GM23338 (cell line): ENCODE data around the gene TFDP1. TPM values are rescaled to one million over a fixed set of nuclear protein-coding genes. Genes with fewer than 3 reads are reported as not detected.

Experiments used
- ATAC-seq: fragments of 200-7000 bp; cut with Tn5 transposase; 3 replicates; pipeline ENCODE4 v1.9.1; 2020
- DNase-seq: peaks from one replicate; pipeline ENCODE4 v3.0.0-alpha.2; 2015; ENCODE audit warnings: low spot score
- H2AFZ ChIP-seq: fragments of 200-600 bp; sonication (generic); 2 replicates; pipeline ENCODE4 v1.8.0; 2016; ENCODE audit warnings: antibody characterized with exemption, mild to moderate bottlenecking, moderate library complexity
- H3F3A ChIP-seq: fragments of 200-600 bp; sonication (generic); replicated peaks from 2 replicates; pipeline ENCODE4 v1.8.0; 2017; ENCODE audit warnings: antibody characterized with exemption, mixed run types, low read depth
- H3K27ac ChIP-seq: fragments of 200-600 bp; sonication (generic); 2 replicates; pipeline ENCODE4 v1.6.1; 2016; ENCODE audit warnings: low read depth
- H3K27me3 ChIP-seq: fragments of 200-600 bp; sonication (generic); 2 replicates; pipeline ENCODE4 v1.8.0; 2016; ENCODE audit warnings: mild to moderate bottlenecking, mixed run types, moderate library complexity; ENCODE audit not compliant: insufficient read depth
- H3K36me3 ChIP-seq: fragments of 200-600 bp; sonication (generic); 2 replicates; pipeline ENCODE4 v1.8.0; 2016; ENCODE audit warnings: mild to moderate bottlenecking; ENCODE audit not compliant: insufficient read depth
- H3K4me1 ChIP-seq: fragments of 200-600 bp; sonication (generic); 2 replicates; pipeline ENCODE4 v1.8.0; 2016; ENCODE audit warnings: mild to moderate bottlenecking, moderate library complexity; ENCODE audit not compliant: insufficient read depth
- H3K4me2 ChIP-seq: fragments of 200-600 bp; sonication (generic); 2 replicates; pipeline ENCODE4 v1.7.1; 2017; ENCODE audit warnings: mixed run types
- H3K4me3 ChIP-seq: fragments of 200-600 bp; sonication (generic); 2 replicates; pipeline ENCODE4 v1.6.1; 2016; ENCODE audit warnings: mixed run types
- H3K79me2 ChIP-seq: fragments of 200-600 bp; sonication (generic); replicated peaks from 2 replicates; pipeline ENCODE4 v1.8.0; 2017; ENCODE audit warnings: mild to moderate bottlenecking; ENCODE audit not compliant: insufficient read depth
- H3K9me2 ChIP-seq: fragments of 200-600 bp; sonication (generic); 2 replicates; pipeline ENCODE4 v1.8.0; 2017; ENCODE audit not compliant: insufficient read depth
- H4K20me1 ChIP-seq: fragments of 200-600 bp; sonication (generic); replicated peaks from 2 replicates; pipeline ENCODE4 v1.8.0; 2017; ENCODE audit warnings: mild to moderate bottlenecking; ENCODE audit not compliant: insufficient read depth
- H3K27ac Mint-ChIP-seq: 2 replicates; pipeline ENCODE4 v1.8.0; 2020; ENCODE audit warnings: inconsistent platforms, mild to moderate bottlenecking, moderate library complexity, mixed read lengths
- H3K27me3 Mint-ChIP-seq: 3 replicates; pipeline ENCODE4 v1.8.0; 2022; ENCODE audit warnings: low read depth, mild to moderate bottlenecking, moderate library complexity, mixed read lengths, inconsistent platforms; ENCODE audit not compliant: insufficient read depth, poor library complexity
- H3K36me3 Mint-ChIP-seq: 3 replicates; pipeline ENCODE4 v1.8.0; 2021; ENCODE audit warnings: low read depth, mild to moderate bottlenecking, inconsistent platforms, moderate library complexity, mixed read lengths
- H3K4me1 Mint-ChIP-seq: 3 replicates; pipeline ENCODE4 v1.8.0; 2020; ENCODE audit warnings: mild to moderate bottlenecking, inconsistent platforms, mixed read lengths
- H3K4me3 Mint-ChIP-seq: 3 replicates; pipeline ENCODE4 v1.8.0; 2021; ENCODE audit warnings: moderate library complexity, mild to moderate bottlenecking, inconsistent platforms, mixed read lengths
- H3K9me3 Mint-ChIP-seq: 3 replicates; pipeline ENCODE4 v1.8.0; 2020; ENCODE audit warnings: moderate library complexity, mild to moderate bottlenecking, inconsistent platforms, mixed read lengths
- CREB1 ChIP-seq: fragments of 250-450 bp; sonication (Bioruptor Pico); IDR thresholded peaks from 2 replicates; pipeline ENCODE4 v1.5.0; 2020; ENCODE audit warnings: low read depth, mild to moderate bottlenecking, moderate library complexity
- CTCF ChIP-seq, 2 experiments: fragments of 200-600 bp in 1 of 2; sonication (generic) in 1 of 2; conservative IDR thresholded peaks; 2 replicates each; pipeline versions ENCODE4 v1.5.1 to v1.6.1; 2016 to 2017; ENCODE audit warnings: antibody characterized with exemption in 2 of 2, low read depth in 2 of 2, mild to moderate bottlenecking in 2 of 2, moderate library complexity in 1 of 2
- ETS1 ChIP-seq: IDR thresholded peaks from 2 replicates; pipeline ENCODE4 v1.6.1; 2016; ENCODE audit warnings: antibody characterized with exemption
- EZH2 ChIP-seq: fragments of 200-600 bp; sonication (generic); IDR thresholded peaks from one replicate; pipeline ENCODE4 v1.8.0; 2017; ENCODE audit warnings: antibody characterized with exemption, mild to moderate bottlenecking, low read depth; ENCODE audit not compliant: unreplicated experiment
- EZH2phosphoT487 ChIP-seq: fragments of 200-600 bp; sonication (generic); IDR thresholded peaks from one replicate; pipeline ENCODE4 v1.8.1; 2018; ENCODE audit warnings: antibody characterized with exemption; ENCODE audit not compliant: unreplicated experiment
- JUNB ChIP-seq: IDR thresholded peaks from one replicate; pipeline ENCODE4 v1.6.1; 2016; ENCODE audit warnings: antibody characterized with exemption; ENCODE audit not compliant: unreplicated experiment
- NANOG ChIP-seq: IDR thresholded peaks from 2 replicates; pipeline ENCODE4 v1.6.1; 2016; ENCODE audit warnings: antibody characterized with exemption, borderline replicate concordance
- POLR2AphosphoS5 ChIP-seq: IDR thresholded peaks from 2 replicates; pipeline ENCODE4 v1.6.1; 2016; ENCODE audit warnings: antibody characterized with exemption, low read depth
- STAT1 ChIP-seq: IDR thresholded peaks from one replicate; pipeline ENCODE4 v1.6.1; 2016; ENCODE audit warnings: antibody characterized with exemption; ENCODE audit not compliant: unreplicated experiment
- ZNF114 ChIP-seq: fragments of 250-450 bp; sonication (Bioruptor Pico); IDR thresholded peaks from 2 replicates; pipeline ENCODE4 v1.5.0; 2020; ENCODE audit warnings: mild to moderate bottlenecking, moderate library complexity
- ZNF331 ChIP-seq: fragments of 250-450 bp; sonication (Bioruptor Pico); IDR thresholded peaks from 2 replicates; pipeline ENCODE4 v1.5.0; 2020; ENCODE audit warnings: low read depth, mild to moderate bottlenecking, moderate library complexity
- polyA plus RNA-seq: library from polyadenylated mRNA; unstranded; fragments of >200 nt; fragmentation: Nextera tagmentation; extraction: Ambion mirVana; gene quantifications from 2 replicates; pipeline ENCODE4 v1.2.1, GENCODE V29; 2016
- total RNA-seq: library from RNA; depleted of rRNA; stranded (reverse); fragments of >200 nt; shearing (Covaris generic); gene quantifications from 2 replicates; pipeline ENCODE4 v1.2.3, GENCODE V29; 2014
- TF ChIP-seq, protein P1 (sequence below): IDR thresholded peaks from one replicate; pipeline ENCODE4 v1.6.1; 2018; ENCODE audit warnings: antibody characterized with exemption; ENCODE audit not compliant: unreplicated experiment
- TF ChIP-seq, protein P2 (sequence below): fragments of 250-450 bp; sonication (Bioruptor Pico); IDR thresholded peaks from 2 replicates; pipeline ENCODE4 v1.5.0; 2020; ENCODE audit warnings: mild to moderate bottlenecking, moderate library complexity

Gene TFDP1
- total and polyA plus RNA-seq, 2 experiments from 2014 or later = 42.9 to 80.0 TPM

GRCh38 chr13:113591750-113592149 is 7.2 kb downstream of the TFDP1 start:
- 0 out of 2 replicates have a peak overlapping the region, but pooled peaks have one; percentile 7 for H3K27ac ChIP-seq
- H3K79me2 ChIP-seq = peaks cover 83% of the 10 kb centered on the region
- H3K9me2 ChIP-seq = no peaks in the 10 kb centered on the region
- peaks cover 3% of the 10 kb centered on the region for H3K27me3 Mint-ChIP-seq
- no peak overlapping the region for H3K4me3 ChIP-seq
- no peak for DNase-seq
- no peak overlapping the region for H3K4me3 Mint-ChIP-seq
- no peaks in the 10 kb centered on the region for H3K36me3 ChIP-seq
- H3K27me3 ChIP-seq = no peaks in the 10 kb centered on the region
- no peaks in the 10 kb centered on the region; the same call in 2 of the 3 replicates for H3K9me3 Mint-ChIP-seq
- ATAC-seq = no peak
- no peak overlapping the region for H3K27ac Mint-ChIP-seq
- peaks cover 62% of the 10 kb centered on the region for H3K36me3 Mint-ChIP-seq
- no peak overlapping the region for H3K4me2 ChIP-seq
- H3K4me1 ChIP-seq = no peaks in the 10 kb centered on the region
- no peak overlapping the region for H2AFZ ChIP-seq
- TF ChIP-seq CREB1 = no peak
- TF ChIP-seq ETS1 = no peak
- no peak for TF ChIP-seq EZH2phosphoT487
- TF ChIP-seq ZNF331 = no peak
- TF ChIP-seq CTCF (conservative IDR thresholded peaks at IDR 0.05; ENCODE audit: low read depth in 2 of 2) = no peak
- no peak for TF ChIP-seq EZH2
- TF ChIP-seq ZNF114 = no peak
- no peak for TF ChIP-seq POLR2AphosphoS5
- TF ChIP-seq, protein P1, sequence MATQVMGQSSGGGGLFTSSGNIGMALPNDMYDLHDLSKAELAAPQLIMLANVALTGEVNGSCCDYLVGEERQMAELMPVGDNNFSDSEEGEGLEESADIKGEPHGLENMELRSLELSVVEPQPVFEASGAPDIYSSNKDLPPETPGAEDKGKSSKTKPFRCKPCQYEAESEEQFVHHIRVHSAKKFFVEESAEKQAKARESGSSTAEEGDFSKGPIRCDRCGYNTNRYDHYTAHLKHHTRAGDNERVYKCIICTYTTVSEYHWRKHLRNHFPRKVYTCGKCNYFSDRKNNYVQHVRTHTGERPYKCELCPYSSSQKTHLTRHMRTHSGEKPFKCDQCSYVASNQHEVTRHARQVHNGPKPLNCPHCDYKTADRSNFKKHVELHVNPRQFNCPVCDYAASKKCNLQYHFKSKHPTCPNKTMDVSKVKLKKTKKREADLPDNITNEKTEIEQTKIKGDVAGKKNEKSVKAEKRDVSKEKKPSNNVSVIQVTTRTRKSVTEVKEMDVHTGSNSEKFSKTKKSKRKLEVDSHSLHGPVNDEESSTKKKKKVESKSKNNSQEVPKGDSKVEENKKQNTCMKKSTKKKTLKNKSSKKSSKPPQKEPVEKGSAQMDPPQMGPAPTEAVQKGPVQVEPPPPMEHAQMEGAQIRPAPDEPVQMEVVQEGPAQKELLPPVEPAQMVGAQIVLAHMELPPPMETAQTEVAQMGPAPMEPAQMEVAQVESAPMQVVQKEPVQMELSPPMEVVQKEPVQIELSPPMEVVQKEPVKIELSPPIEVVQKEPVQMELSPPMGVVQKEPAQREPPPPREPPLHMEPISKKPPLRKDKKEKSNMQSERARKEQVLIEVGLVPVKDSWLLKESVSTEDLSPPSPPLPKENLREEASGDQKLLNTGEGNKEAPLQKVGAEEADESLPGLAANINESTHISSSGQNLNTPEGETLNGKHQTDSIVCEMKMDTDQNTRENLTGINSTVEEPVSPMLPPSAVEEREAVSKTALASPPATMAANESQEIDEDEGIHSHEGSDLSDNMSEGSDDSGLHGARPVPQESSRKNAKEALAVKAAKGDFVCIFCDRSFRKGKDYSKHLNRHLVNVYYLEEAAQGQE = no peak
- no peak for TF ChIP-seq STAT1
- TF ChIP-seq, protein P2, sequence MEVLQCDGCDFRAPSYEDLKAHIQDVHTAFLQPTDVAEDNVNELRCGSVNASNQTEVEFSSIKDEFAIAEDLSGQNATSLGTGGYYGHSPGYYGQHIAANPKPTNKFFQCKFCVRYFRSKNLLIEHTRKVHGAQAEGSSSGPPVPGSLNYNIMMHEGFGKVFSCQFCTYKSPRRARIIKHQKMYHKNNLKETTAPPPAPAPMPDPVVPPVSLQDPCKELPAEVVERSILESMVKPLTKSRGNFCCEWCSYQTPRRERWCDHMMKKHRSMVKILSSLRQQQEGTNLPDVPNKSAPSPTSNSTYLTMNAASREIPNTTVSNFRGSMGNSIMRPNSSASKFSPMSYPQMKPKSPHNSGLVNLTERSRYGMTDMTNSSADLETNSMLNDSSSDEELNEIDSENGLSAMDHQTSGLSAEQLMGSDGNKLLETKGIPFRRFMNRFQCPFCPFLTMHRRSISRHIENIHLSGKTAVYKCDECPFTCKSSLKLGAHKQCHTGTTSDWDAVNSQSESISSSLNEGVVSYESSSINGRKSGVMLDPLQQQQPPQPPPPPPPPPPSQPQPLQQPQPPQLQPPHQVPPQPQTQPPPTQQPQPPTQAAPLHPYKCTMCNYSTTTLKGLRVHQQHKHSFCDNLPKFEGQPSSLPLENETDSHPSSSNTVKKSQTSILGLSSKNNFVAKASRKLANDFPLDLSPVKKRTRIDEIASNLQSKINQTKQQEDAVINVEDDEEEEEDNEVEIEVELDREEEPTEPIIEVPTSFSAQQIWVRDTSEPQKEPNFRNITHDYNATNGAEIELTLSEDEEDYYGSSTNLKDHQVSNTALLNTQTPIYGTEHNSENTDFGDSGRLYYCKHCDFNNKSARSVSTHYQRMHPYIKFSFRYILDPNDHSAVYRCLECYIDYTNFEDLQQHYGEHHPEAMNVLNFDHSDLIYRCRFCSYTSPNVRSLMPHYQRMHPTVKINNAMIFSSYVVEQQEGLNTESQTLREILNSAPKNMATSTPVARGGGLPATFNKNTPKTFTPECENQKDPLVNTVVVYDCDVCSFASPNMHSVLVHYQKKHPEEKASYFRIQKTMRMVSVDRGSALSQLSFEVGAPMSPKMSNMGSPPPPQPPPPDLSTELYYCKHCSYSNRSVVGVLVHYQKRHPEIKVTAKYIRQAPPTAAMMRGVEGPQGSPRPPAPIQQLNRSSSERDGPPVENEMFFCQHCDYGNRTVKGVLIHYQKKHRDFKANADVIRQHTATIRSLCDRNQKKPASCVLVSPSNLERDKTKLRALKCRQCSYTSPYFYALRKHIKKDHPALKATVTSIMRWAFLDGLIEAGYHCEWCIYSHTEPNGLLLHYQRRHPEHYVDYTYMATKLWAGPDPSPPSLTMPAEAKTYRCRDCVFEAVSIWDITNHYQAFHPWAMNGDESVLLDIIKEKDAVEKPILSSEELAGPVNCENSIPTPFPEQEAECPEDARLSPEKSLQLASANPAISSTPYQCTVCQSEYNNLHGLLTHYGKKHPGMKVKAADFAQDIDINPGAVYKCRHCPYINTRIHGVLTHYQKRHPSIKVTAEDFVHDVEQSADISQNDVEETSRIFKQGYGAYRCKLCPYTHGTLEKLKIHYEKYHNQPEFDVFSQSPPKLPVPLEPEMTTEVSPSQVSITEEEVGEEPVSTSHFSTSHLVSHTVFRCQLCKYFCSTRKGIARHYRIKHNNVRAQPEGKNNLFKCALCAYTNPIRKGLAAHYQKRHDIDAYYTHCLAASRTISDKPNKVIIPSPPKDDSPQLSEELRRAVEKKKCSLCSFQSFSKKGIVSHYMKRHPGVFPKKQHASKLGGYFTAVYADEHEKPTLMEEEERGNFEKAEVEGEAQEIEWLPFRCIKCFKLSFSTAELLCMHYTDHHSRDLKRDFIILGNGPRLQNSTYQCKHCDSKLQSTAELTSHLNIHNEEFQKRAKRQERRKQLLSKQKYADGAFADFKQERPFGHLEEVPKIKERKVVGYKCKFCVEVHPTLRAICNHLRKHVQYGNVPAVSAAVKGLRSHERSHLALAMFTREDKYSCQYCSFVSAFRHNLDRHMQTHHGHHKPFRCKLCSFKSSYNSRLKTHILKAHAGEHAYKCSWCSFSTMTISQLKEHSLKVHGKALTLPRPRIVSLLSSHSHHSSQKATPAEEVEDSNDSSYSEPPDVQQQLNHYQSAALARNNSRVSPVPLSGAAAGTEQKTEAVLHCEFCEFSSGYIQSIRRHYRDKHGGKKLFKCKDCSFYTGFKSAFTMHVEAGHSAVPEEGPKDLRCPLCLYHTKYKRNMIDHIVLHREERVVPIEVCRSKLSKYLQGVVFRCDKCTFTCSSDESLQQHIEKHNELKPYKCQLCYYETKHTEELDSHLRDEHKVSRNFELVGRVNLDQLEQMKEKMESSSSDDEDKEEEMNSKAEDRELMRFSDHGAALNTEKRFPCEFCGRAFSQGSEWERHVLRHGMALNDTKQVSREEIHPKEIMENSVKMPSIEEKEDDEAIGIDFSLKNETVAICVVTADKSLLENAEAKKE = no peak
- TF ChIP-seq JUNB = no peak
- TF ChIP-seq NANOG = no peak
- H3F3A ChIP-seq = no peaks in the 10 kb centered on the region
- H3K4me1 Mint-ChIP-seq = peaks cover 4% of the 10 kb centered on the region; the same call in 2 of the 3 replicates
- H4K20me1 ChIP-seq = peaks cover 15% of the 10 kb centered on the region
